Activated CD8-positive, alpha-beta memory T cell treated with anti-CD3 and anti-CD28 coated beads, Interleukin-2, amount 10 ng/mL, durations not matched to agents 7 days and 5 days (primary cell): ENCODE results near the gene SCYL1. TPM values are rescaled to one million over a fixed set of nuclear protein-coding genes. Genes with fewer than 3 reads are reported as not detected.
A peak's percentile ranks its signal among the peaks of the same experiment; 100 is the strongest.

Experiments used
- ATAC-seq: fragments of 150-1000 bp; cut with Tn5 transposase; one replicate; pipeline ENCODE4 v1.10.0; 2021; ENCODE audit warnings: moderate library complexity
- CTCF ChIA-PET: fragments of 350-600 bp; sonication (Branson Sonifier 250); formaldehyde crosslinking; loops from one replicate; lab custom pipeline; 2021; ENCODE audit warnings: antibody characterized with exemption; lab: Charles Lee
- DNase-seq: peaks from one replicate; pipeline ENCODE4 v3.0.0-alpha.2; 2020
- H3K27ac Mint-ChIP-seq: one replicate; pipeline ENCODE4 v1.8.0; 2021; ENCODE audit warnings: mild to moderate bottlenecking, mixed read lengths
- H3K27me3 Mint-ChIP-seq: one replicate; pipeline ENCODE4 v1.8.0; 2021; ENCODE audit warnings: mixed read lengths
- H3K36me3 Mint-ChIP-seq: one replicate; pipeline ENCODE4 v1.8.0; 2021; ENCODE audit warnings: mild to moderate bottlenecking, mixed read lengths
- H3K4me1 Mint-ChIP-seq: one replicate; pipeline ENCODE4 v1.8.0; 2021; ENCODE audit warnings: mixed read lengths
- H3K4me3 Mint-ChIP-seq: one replicate; pipeline ENCODE4 v1.8.0; 2021; ENCODE audit warnings: mild to moderate bottlenecking, moderate library complexity, mixed read lengths
- H3K9me3 Mint-ChIP-seq: one replicate; pipeline ENCODE4 v1.8.0; 2022; ENCODE audit warnings: low read depth, mixed read lengths
- total RNA-seq, 2 experiments: library from RNA; stranded (reverse); gene quantifications; one replicate each; pipeline ENCODE4 v1.2.3, GENCODE V29; 2021

SCYL1 gene
- total RNA-seq, 2 experiments from 2014 or later = 68.0 to 76.7 TPM

- peak; percentile 61 for DNase-seq
- CTCF ChIA-PET = interaction anchor here (1.4 to 7.1 kb wide), 6 partner anchors 11 to 79 kb away, joined by 4 to 172 read pairs (median 7); partner anchors contain the start of genes KCNK7, MAP3K11 and PCNX3
- Mint-ChIP-seq H3K4me1 (peaks cover 45% of the 10 kb centered on the region), H3K27ac (peak overlapping the region; percentile 84), H3K9me3 (no peaks in the 10 kb centered on the region), H3K4me3 (peak overlapping the region; percentile 84), H3K36me3 (peaks cover 17% of the 10 kb centered on the region), H3K27me3 (no peaks in the 10 kb centered on the region)
- ATAC-seq = no peak
These were observed 51.5 kb downstream of the SCYL1 start for GRCh38 chr11:65576232-65576866.

GRCh38 chr11:65576867-65577755, 52.2 kb downstream of the SCYL1 start:
- H3K9me3 Mint-ChIP-seq = no peaks in the 10 kb centered on the region
- peaks cover 40% of the 10 kb centered on the region for H3K4me1 Mint-ChIP-seq
- ATAC-seq (no peak), DNase-seq (peak; percentile 60)
- H3K36me3 Mint-ChIP-seq = peaks cover 20% of the 10 kb centered on the region
- CTCF ChIA-PET = interaction anchor here (0.7 to 7.1 kb wide), 6 partner anchors 11 to 61 kb away, joined by 3 to 172 read pairs (median 7); partner anchors contain the start of genes KCNK7, MAP3K11, PCNX3 and SIPA1
- peak overlapping the region; percentile 84 for H3K27ac Mint-ChIP-seq
- H3K27me3 Mint-ChIP-seq = no peaks in the 10 kb centered on the region
- peak overlapping the region; percentile 84 for H3K4me3 Mint-ChIP-seq

DNA sequence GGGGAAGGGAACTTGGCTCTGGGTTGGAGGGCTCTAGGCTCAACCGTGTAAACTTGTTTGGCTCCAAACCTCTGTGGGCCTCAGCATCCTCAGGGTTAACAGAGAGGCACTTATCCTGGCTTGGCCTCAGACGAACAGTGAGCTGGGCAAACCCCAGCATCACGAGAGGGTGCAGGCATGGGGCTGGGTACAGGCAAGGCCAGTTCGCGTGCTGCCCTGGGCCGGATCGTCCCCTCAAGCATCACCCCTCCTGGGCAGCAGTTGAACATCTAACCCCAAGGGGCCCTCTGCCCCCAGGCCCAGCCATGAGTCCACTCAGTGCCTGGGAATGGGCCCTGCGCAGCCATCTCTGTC, 52.9 kb downstream of the SCYL1 start:
- Mint-ChIP-seq H3K4me1 (peaks cover 38% of the 10 kb centered on the region), H3K36me3 (peaks cover 22% of the 10 kb centered on the region), H3K27me3 (no peaks in the 10 kb centered on the region), H3K27ac (peak overlapping the region; percentile 65), H3K9me3 (no peaks in the 10 kb centered on the region), H3K4me3 (peak overlapping the region; percentile 53)
- CTCF ChIA-PET = interaction anchor here (0.9 to 7.1 kb wide), 3 partner anchors 12 to 37 kb away, joined by 3 to 172 read pairs (median 38); partner anchors contain the start of gene KCNK7
- no peak for ATAC-seq
- no peak for DNase-seq

GRCh38 chr11:65578134-65578533, 53.3 kb downstream of the SCYL1 start:
- H3K9me3 Mint-ChIP-seq = no peaks in the 10 kb centered on the region
- H3K4me3 Mint-ChIP-seq = peak overlapping the region; percentile 53
- H3K27me3 Mint-ChIP-seq = no peaks in the 10 kb centered on the region
- CTCF ChIA-PET = interaction anchor here (3.5 to 7.1 kb wide), 2 partner anchors 12 to 37 kb away, joined by 38 to 172 read pairs; partner anchors contain the start of gene KCNK7
- DNase-seq = no peak
- H3K4me1 Mint-ChIP-seq = peaks cover 41% of the 10 kb centered on the region
- no peak for ATAC-seq
- peaks cover 24% of the 10 kb centered on the region for H3K36me3 Mint-ChIP-seq
- H3K27ac Mint-ChIP-seq = peak overlapping the region; percentile 65

- DNase-seq = no peak
- Mint-ChIP-seq H3K4me1 (peaks cover 40% of the 10 kb centered on the region), H3K4me3 (peak overlapping the region; percentile 50), H3K9me3 (no peaks in the 10 kb centered on the region), H3K27me3 (no peaks in the 10 kb centered on the region), H3K36me3 (peaks cover 21% of the 10 kb centered on the region), H3K27ac (peak overlapping the region; percentile 39)
- no peak for ATAC-seq
- CTCF ChIA-PET = interaction anchor here (7.1 kb wide), 1 partner anchor 12 kb away, joined by 172 read pairs; the partner anchor contains the start of gene KCNK7
These were observed 53.8 kb downstream of the SCYL1 start for GRCh38 chr11:65578667-65579066.

- Mint-ChIP-seq H3K9me3 (no peaks in the 10 kb centered on the region), H3K27me3 (no peaks in the 10 kb centered on the region), H3K36me3 (peaks cover 24% of the 10 kb centered on the region), H3K27ac (peak overlapping the region; percentile 25), H3K4me3 (no peak overlapping the region), H3K4me1 (peaks cover 42% of the 10 kb centered on the region)
- no peak for ATAC-seq
- DNase-seq = no peak
- CTCF ChIA-PET = interaction anchor here (7.1 kb wide), 1 partner anchor 11 kb away, joined by 172 read pairs; the partner anchor contains the start of gene KCNK7
These were observed 54.4 kb downstream of the SCYL1 start for GRCh38 chr11:65579291-65579690.

GRCh38 chr11:65580031-65580692, 55.3 kb downstream of the SCYL1 start:
- H3K4me3 Mint-ChIP-seq = no peak overlapping the region
- H3K4me1 Mint-ChIP-seq = peaks cover 39% of the 10 kb centered on the region
- CTCF ChIA-PET = interaction anchor here (1.6 to 7.1 kb wide), 2 partner anchors 10 to 39 kb away, joined by 6 to 172 read pairs; partner anchors contain the start of gene KCNK7
- H3K36me3 Mint-ChIP-seq = peaks cover 28% of the 10 kb centered on the region
- ATAC-seq (no peak), DNase-seq (no peak)
- H3K9me3 Mint-ChIP-seq = no peaks in the 10 kb centered on the region
- H3K27me3 Mint-ChIP-seq = no peaks in the 10 kb centered on the region
- no peak overlapping the region for H3K27ac Mint-ChIP-seq

- Mint-ChIP-seq H3K9me3 (no peaks in the 10 kb centered on the region), H3K4me1 (peaks cover 35% of the 10 kb centered on the region), H3K27ac (no peak overlapping the region), H3K27me3 (no peaks in the 10 kb centered on the region), H3K36me3 (peaks cover 28% of the 10 kb centered on the region), H3K4me3 (no peak overlapping the region)
- no peak for ATAC-seq
- no peak for DNase-seq
- CTCF ChIA-PET = interaction anchor here (1.6 to 7.1 kb wide), 2 partner anchors 10 to 40 kb away, joined by 6 to 172 read pairs; partner anchors contain the start of gene KCNK7
These were observed 55.9 kb downstream of the SCYL1 start for GRCh38 chr11:65580756-65581155.

GRCh38 chr11:65581928-65582327, 57.0 kb downstream of the SCYL1 start:
- no peak overlapping the region for H3K4me3 Mint-ChIP-seq
- peaks cover 31% of the 10 kb centered on the region for H3K36me3 Mint-ChIP-seq
- no peak for ATAC-seq
- peak overlapping the region; percentile 31 for H3K27ac Mint-ChIP-seq
- no peaks in the 10 kb centered on the region for H3K9me3 Mint-ChIP-seq
- H3K27me3 Mint-ChIP-seq = no peaks in the 10 kb centered on the region
- CTCF ChIA-PET = interaction anchor here (1.0 to 3.0 kb wide), 3 partner anchors 12 to 41 kb away, joined by 3 to 12 read pairs (median 6); no protein-coding TSS in a partner anchor
- H3K4me1 Mint-ChIP-seq = peaks cover 47% of the 10 kb centered on the region
- no peak for DNase-seq

DNA sequence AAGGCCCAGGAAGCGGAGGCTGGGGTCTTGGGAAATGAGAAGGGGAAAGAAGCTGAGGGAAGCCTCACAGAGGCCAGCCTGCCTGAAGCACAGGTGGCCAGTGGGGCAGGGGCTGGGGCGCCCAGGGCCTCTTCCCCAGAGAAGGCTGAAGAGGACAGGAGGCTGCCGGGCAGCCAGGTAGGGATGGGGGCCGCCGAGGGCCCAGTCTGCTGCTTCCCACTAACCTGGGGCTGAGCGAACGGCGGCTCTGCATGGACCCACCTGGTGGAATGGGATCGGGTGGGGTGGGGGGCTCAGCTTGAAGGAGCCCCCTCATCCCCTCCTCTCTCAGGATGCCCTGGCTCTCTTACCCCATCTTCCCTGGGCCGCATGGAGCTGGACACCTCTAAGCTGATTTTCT, 58.7 kb downstream of the SCYL1 start:
- H3K9me3 Mint-ChIP-seq = no peaks in the 10 kb centered on the region
- CTCF ChIA-PET = interaction anchor here (1.0 to 3.0 kb wide), 2 partner anchors 11 kb away, joined by 6 to 12 read pairs; partner anchors contain the start of gene FAM89B
- ATAC-seq = no peak
- H3K4me1 Mint-ChIP-seq = peaks cover 51% of the 10 kb centered on the region
- H3K27me3 Mint-ChIP-seq = no peaks in the 10 kb centered on the region
- peak overlapping the region; percentile 48 for H3K27ac Mint-ChIP-seq
- H3K4me3 Mint-ChIP-seq = no peak overlapping the region
- H3K36me3 Mint-ChIP-seq = peaks cover 31% of the 10 kb centered on the region
- DNase-seq = no peak

- Mint-ChIP-seq H3K4me3 (no peak overlapping the region), H3K27me3 (no peaks in the 10 kb centered on the region), H3K27ac (no peak overlapping the region), H3K9me3 (no peaks in the 10 kb centered on the region), H3K4me1 (peaks cover 53% of the 10 kb centered on the region), H3K36me3 (peaks cover 30% of the 10 kb centered on the region)
- no peak for DNase-seq
- CTCF ChIA-PET = interaction anchor here (1.0 to 12.7 kb wide), 3 partner anchors 10 to 43 kb away, joined by 6 to 209 read pairs (median 12); partner anchors contain the start of gene FAM89B
- ATAC-seq = no peak
These were observed 59.2 kb downstream of the SCYL1 start for GRCh38 chr11:65584106-65584505.

GRCh38 chr11:65584723-65585171, 59.9 kb downstream of the SCYL1 start:
- peaks cover 27% of the 10 kb centered on the region for H3K36me3 Mint-ChIP-seq

More at GRCh38 chr11:65584723-65585171, 59.9 kb downstream of the SCYL1 start:
- Mint-ChIP-seq H3K4me3 (no peak overlapping the region), H3K4me1 (peaks cover 55% of the 10 kb centered on the region), H3K9me3 (no peaks in the 10 kb centered on the region), H3K27ac (no peak overlapping the region), H3K27me3 (no peaks in the 10 kb centered on the region)
- no peak for ATAC-seq
- no peak for DNase-seq
- CTCF ChIA-PET = interaction anchor here (1.0 to 12.7 kb wide), 4 partner anchors 9 to 43 kb away, joined by 6 to 209 read pairs (median 78); partner anchors contain the start of genes FAM89B and ZNRD2
